SHP77 (cell line): ENCODE results near the gene RIMS4.
"Not testable (repeated sequence)": the region's sequence is repeated elsewhere in the genome, so short reads cannot be mapped to it uniquely, and the experiment has no call there.

Experiments
- DNase-seq, 2 experiments: peaks; one replicate each; lab custom pipeline; 2025; lab: John Stamatoyannopoulos, UW

RIMS4 gene

GRCh38 chr20:44830523-44830922 lies 20.2 kb upstream of the RIMS4 start:
- no peak for DNase-seq

- no peak for DNase-seq
These were observed 19.3 kb upstream of the RIMS4 start for GRCh38 chr20:44829688-44830087.

- no peak for DNase-seq
These were observed 18.3 kb upstream of the RIMS4 start for GRCh38 chr20:44828640-44829039.

GRCh38 chr20:44827401-44827800 lies 17.1 kb upstream of the RIMS4 start:
- no peak for DNase-seq

GRCh38 chr20:44821576-44821975 lies 11.2 kb upstream of the RIMS4 start:
- DNase-seq: not testable (repeated sequence)

- no peak for DNase-seq
These were observed 9.6 kb upstream of the RIMS4 start for GRCh38 chr20:44819936-44820335.

GRCh38 chr20:44817143-44817910 lies 7.0 kb upstream of the RIMS4 start:
- DNase-seq: no peak

GRCh38 chr20:44814937-44815336 lies 4.6 kb upstream of the RIMS4 start:
- no peak for DNase-seq

GRCh38 chr20:44811150-44811685 lies 872 bp upstream of the RIMS4 start:
- no peak for DNase-seq

- no peak for DNase-seq
These were observed 320 bp downstream of the RIMS4 start for GRCh38 chr20:44810061-44810390.

GRCh38 chr20:44809380-44810060 lies 826 bp downstream of the RIMS4 start:
- DNase-seq: no peak

GRCh38 chr20:44807684-44808056 lies 2.7 kb downstream of the RIMS4 start:
- DNase-seq: no peak

- no peak for DNase-seq
These were observed 3.2 kb downstream of the RIMS4 start for GRCh38 chr20:44807051-44807683.

- no peak for DNase-seq
These were observed 4.2 kb downstream of the RIMS4 start for GRCh38 chr20:44805979-44806620.

GRCh38 chr20:44805335-44805978 lies 4.9 kb downstream of the RIMS4 start:
- no peak for DNase-seq

- no peak for DNase-seq
These were observed 6.9 kb downstream of the RIMS4 start for GRCh38 chr20:44803383-44803941.

- DNase-seq: no peak
These were observed 7.6 kb downstream of the RIMS4 start for GRCh38 chr20:44802702-44803101.

GRCh38 chr20:44800391-44801046 lies 9.8 kb downstream of the RIMS4 start:
- no peak for DNase-seq

GRCh38 chr20:44799691-44800090 lies 10.7 kb downstream of the RIMS4 start:
- DNase-seq: no peak

GRCh38 chr20:44796758-44797457 lies 13.4 kb downstream of the RIMS4 start:
- no peak for DNase-seq

- no peak for DNase-seq
These were observed 14.0 kb downstream of the RIMS4 start for GRCh38 chr20:44796311-44796710.
